GM06990 (cell line): ENCODE results near the gene KIF1B.

ENCODE experiments used
- DNase-seq: peaks from one replicate; pipeline ENCODE4 v3.0.0-alpha.2; 2011; ENCODE audit not compliant: insufficient read length; ENCODE audit errors: extremely low read depth
- H3K27me3 ChIP-seq: replicated peaks from 2 replicates; pipeline ENCODE4 v1.6.0; 2011; ENCODE audit warnings: low read length; ENCODE audit not compliant: control insufficient read depth, insufficient read depth
- H3K36me3 ChIP-seq: 2 replicates; pipeline ENCODE4 v1.5.1; 2011; ENCODE audit warnings: low read length; ENCODE audit not compliant: control insufficient read depth, insufficient read depth
- H3K4me3 ChIP-seq: replicated peaks from 2 replicates; pipeline ENCODE4 v1.5.1; 2011; ENCODE audit warnings: low read depth, mild to moderate bottlenecking, control low read depth, low read length
- CTCF ChIP-seq: IDR thresholded peaks from 2 replicates; pipeline ENCODE4 v1.5.1; 2011; ENCODE audit warnings: low read length, control low read depth, mild to moderate bottlenecking, inconsistent platforms; ENCODE audit not compliant: insufficient read depth, poor library complexity, severe bottlenecking

KIF1B gene

GRCh38 chr1:10383630-10384029, 173.3 kb downstream of the KIF1B start:
- TF ChIP-seq CTCF = no peak

GRCh38 chr1:10384219-10384618, 173.8 kb downstream of the KIF1B start:
- no peaks in the 10 kb centered on the region for H3K36me3 ChIP-seq
- H3K4me3 ChIP-seq = no peak overlapping the region
- no peak for DNase-seq
- TF ChIP-seq CTCF = no peak
- H3K27me3 ChIP-seq = no peaks in the 10 kb centered on the region

More at GRCh38 chr1:10383630-10384029, 173.3 kb downstream of the KIF1B start:
- no peak overlapping the region for H3K4me3 ChIP-seq
- H3K36me3 ChIP-seq = no peaks in the 10 kb centered on the region
- no peaks in the 10 kb centered on the region for H3K27me3 ChIP-seq
- DNase-seq = no peak

DNA sequence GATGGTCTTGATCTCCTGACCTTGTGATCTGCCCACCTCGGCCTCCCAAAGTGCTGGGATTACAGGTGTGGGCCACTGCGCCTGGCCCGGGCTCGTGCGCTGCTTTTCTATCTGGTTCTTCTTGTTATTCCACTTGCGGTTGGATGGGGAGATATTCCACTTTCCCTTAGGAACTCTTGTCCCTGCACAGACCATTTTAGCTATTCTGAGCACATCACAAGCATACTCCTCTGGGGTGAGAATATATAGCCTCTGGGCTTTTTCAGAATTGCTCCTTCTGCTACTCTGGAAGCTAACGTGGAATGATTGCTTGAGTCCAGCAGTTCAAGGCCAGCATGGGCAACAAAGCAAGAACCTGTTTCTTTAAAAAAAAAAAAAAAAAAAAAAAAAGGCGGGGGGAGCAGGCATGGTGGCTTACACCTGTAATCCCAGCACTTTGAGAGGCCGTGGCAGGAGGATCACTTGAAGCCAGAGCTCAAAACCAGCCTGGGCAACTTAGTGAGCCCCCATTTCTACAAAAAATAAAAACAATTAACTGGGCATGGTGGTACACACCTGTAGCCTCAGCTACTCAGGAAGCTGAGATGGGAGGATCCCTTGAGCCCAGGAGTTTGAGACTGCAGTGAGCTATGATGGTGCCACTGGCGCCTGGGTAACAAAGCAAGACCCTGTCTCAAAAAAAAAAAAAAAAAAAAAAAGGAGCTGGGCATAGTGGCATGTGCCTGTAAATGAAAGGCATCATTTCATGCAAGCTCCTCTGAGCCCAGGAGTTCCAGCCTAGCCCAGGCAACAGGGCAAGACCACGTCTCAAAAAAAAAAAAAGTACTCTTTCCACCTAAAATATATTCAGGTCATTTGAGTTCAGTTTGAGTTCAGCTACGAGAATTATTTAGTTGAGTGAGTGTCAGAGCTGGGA, 176.6 kb downstream of the KIF1B start:
- Histone ChIP-seq H3K27me3 (no peaks in the 10 kb centered on the region), H3K36me3 (no peaks in the 10 kb centered on the region), H3K4me3 (no peak overlapping the region)
- no peak for DNase-seq
- no peak for TF ChIP-seq CTCF

- Histone ChIP-seq H3K27me3 (no peaks in the 10 kb centered on the region), H3K36me3 (no peaks in the 10 kb centered on the region), H3K4me3 (no peak overlapping the region)
- DNase-seq = no peak
- no peak for TF ChIP-seq CTCF
Measured at GRCh38 chr1:10387677-10388386, 177.5 kb downstream of the KIF1B start.

DNA sequence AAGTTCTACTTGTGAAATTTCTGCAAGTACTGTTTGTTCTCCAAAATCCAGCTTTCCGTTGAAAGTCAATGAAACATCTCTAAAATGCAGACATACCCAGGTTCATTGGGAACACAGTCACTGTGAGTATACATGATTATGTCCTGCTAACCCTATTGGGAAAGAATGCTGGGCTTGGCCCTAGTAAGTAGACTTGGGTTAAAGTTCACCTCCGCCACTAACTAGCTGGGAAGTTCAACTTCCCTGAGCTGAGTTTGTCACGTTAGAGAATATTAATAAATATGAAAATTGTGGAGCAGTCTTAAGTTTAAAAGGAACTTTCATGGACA, 178.0 kb downstream of the KIF1B start:
- Histone ChIP-seq H3K4me3 (no peak overlapping the region), H3K27me3 (no peaks in the 10 kb centered on the region), H3K36me3 (no peaks in the 10 kb centered on the region)
- TF ChIP-seq CTCF = no peak
- no peak for DNase-seq
